Ureter (tissue), 1 donor: ENCODE measurements around the gene HEBP1. TPM values are rescaled to one million over a fixed set of nuclear protein-coding genes. Genes with fewer than 3 reads are reported as not detected.

Experiments
- total RNA-seq: library from RNA; stranded (reverse); gene quantifications from one replicate; pipeline ENCODE4 v1.2.4, GENCODE V29; 2023
- donor health status: DM: yes; HTN: yes; CAD: no.

The HEBP1 gene
- total RNA-seq, 1 donor from 2014 or later = 57.7 TPM

Other genes with a start within 250 kb of the HEBP1 start
- 35.9 TPM for gene APOLD1, start 214.6 kb downstream of the HEBP1 start, total RNA-seq
- gene DDX47, start 186.9 kb downstream of the HEBP1 start, total RNA-seq = 79.7 TPM
- 26.2 TPM for gene GPRC5A, start 108.7 kb downstream of the HEBP1 start, total RNA-seq
- 0.47 TPM for gene GPRC5D, start 48.1 kb downstream of the HEBP1 start, total RNA-seq
- 24.9 TPM for gene FAM234B, start 44.1 kb upstream of the HEBP1 start, total RNA-seq
- gene GSG1, start 103.4 kb upstream of the HEBP1 start, total RNA-seq = not detected
- gene EMP1, start 196.5 kb upstream of the HEBP1 start, total RNA-seq = 193 TPM